ENCODE data around the gene AMOTL2. TPM values are rescaled to one million over a fixed set of nuclear protein-coding genes. Genes with fewer than 3 reads are reported as not detected.

Gene AMOTL2
- polyA plus RNA-seq, 4 donors, result 6.7 to 44.3 (median 10.3) TPM

- H3K9me3 ChIP-seq (ENCODE audit: control insufficient read depth in 2 of 2, insufficient read depth in 1 of 2, low read depth in 1 of 2, low read length in 1 of 2), result no peaks in the 10 kb centered on the region
- peak overlapping the region in 1 of 3 donors; percentile 87 for H3K4me3 ChIP-seq (ENCODE audit: low read depth in 1 of 3, low read length in 3 of 3)
- FAIRE-seq, result no peak
- H3K27me3 ChIP-seq (ENCODE audit: control insufficient read depth in 3 of 3, insufficient read depth in 3 of 3, low read length in 3 of 3), result no peaks in the 10 kb centered on the region
- peaks cover 0 to 59% (median 6%) of the 10 kb centered on the region in 3 donors for H3K36me3 ChIP-seq (ENCODE audit: control insufficient read depth in 3 of 3, insufficient read depth in 2 of 3, low read depth in 1 of 3, low read length in 3 of 3)
- DNase-seq, result no peak
- WGBS, 3 donors, result 61 to 75% (median 67%) methylated on average over 7 of the region's 7 CpGs
- H3K4me1 ChIP-seq (ENCODE audit: control insufficient read depth in 3 of 3, insufficient read depth in 2 of 3, low read depth in 1 of 3, low read length in 2 of 3), result peaks cover 7 to 69% (median 15%) of the 10 kb centered on the region in 3 donors
- H3K27ac ChIP-seq (ENCODE audit: low read depth in 1 of 3, low read length in 2 of 3), result peak overlapping the region in 2 of 3 donors; percentile 9 to 30
These were observed 2.5 kb downstream of the AMOTL2 start for GRCh38 chr3:134371542-134372324.

DNA sequence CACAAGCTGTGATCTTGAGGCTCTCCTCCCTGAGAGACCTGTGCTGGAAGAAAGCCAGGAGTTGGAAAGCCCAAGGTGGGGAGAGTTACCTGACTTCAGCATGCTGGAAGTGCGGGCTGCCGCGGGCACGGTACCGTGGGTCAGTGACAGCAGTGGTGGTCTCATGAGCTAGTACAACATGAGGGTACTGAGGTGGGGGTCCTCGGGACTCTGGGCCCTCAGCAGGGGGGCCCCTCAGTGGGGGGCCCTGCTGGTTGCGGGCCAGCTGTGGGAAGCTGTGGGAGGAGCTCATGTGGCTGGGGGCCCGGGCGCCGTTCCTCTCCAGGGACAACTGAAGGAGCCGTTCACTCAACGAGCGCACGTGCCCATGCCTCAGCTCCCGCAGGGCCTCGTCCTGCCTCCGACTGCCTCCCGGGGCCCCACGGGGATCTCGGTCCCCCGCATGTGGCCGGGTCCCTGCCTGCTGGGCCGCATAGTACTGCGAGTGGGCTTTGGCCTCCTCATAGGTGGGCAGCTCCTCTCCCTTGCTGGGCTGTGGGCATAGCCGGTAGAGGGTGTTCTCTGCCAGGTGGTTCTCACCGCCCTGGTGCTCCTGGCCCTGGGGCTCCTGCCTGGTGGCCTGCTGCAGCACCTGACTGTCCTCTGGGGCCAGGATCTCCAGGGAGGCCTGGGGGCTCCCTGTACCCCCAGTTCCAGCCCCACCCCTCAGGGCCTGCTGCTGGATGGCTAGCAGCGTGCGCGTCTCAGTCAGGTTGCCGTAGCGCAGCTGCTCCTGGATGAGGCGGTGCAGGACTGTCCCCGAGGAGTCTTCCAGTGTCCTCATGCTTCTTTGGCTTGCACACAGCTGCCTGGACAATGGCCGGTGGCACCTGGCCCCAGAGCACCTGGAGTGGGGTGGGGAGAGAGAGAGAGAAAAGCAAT, 3.4 kb downstream of the AMOTL2 start:
- peaks cover 7 to 63% (median 15%) of the 10 kb centered on the region in 3 donors for H3K4me1 ChIP-seq (ENCODE audit: control insufficient read depth in 3 of 3, insufficient read depth in 2 of 3, low read depth in 1 of 3, low read length in 2 of 3)
- no peak for DNase-seq
- no peak for FAIRE-seq
- H3K27me3 ChIP-seq (ENCODE audit: control insufficient read depth in 3 of 3, insufficient read depth in 3 of 3, low read length in 3 of 3), result no peaks in the 10 kb centered on the region
- no peaks in the 10 kb centered on the region for H3K9me3 ChIP-seq (ENCODE audit: control insufficient read depth in 2 of 2, insufficient read depth in 1 of 2, low read depth in 1 of 2, low read length in 1 of 2)
- H3K36me3 ChIP-seq (ENCODE audit: control insufficient read depth in 3 of 3, insufficient read depth in 2 of 3, low read depth in 1 of 3, low read length in 3 of 3), result peaks cover 0 to 68% (median 6%) of the 10 kb centered on the region in 3 donors
- no peak overlapping the region for H3K4me3 ChIP-seq (ENCODE audit: low read depth in 1 of 3, low read length in 3 of 3)
- WGBS, 3 donors, result 78 to 91% (median 82%) methylated on average over 33 to 34 of the region's 34 CpGs
- H3K27ac ChIP-seq (ENCODE audit: low read depth in 1 of 3, low read length in 2 of 3), result peak overlapping the region in 1 of 3 donors; percentile 30

DNA sequence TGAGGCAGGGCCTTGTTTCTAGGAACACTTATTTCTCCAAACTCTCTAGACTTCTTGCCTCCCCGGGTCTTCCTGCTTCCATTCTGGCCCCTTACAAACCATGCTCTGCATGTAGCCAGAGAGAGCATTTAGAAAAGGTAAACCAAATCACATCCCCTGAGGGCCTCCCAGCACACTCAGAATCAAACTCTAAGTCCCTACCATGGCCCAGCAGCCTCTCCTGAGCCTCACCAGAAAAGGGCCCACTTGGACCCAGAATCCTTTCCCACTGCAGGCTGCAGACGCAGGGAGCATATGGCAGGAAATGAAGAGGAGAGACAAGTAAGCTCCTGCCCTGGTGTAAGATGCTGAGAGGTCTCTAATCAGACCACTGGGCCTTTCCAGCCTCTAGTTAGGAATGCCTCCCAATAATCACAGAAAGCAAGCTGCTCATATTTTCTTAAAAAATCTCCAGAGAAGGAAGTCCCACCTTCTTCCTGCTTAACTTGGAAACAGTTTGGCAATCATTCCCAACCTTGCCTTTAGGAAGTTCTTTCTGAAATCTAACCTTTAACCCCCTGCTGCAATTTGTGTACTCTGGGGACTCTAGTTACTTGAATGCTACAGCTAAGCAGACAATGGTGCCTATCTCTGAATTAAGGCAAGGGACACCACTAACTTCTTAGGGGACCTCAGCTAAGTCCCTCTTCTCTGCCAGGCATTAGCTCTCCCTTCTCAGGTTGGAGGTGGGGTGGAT, 4.2 kb downstream of the AMOTL2 start:
- FAIRE-seq (no peak), DNase-seq (peak in 1 of 2 donors; percentile 41)
- peak overlapping the region in 1 of 3 donors; percentile 16 for H3K27ac ChIP-seq (ENCODE audit: low read depth in 1 of 3, low read length in 2 of 3)
- H3K4me1 ChIP-seq (ENCODE audit: control insufficient read depth in 3 of 3, insufficient read depth in 2 of 3, low read depth in 1 of 3, low read length in 2 of 3), result peaks cover 5 to 63% (median 11%) of the 10 kb centered on the region in 3 donors
- no peaks in the 10 kb centered on the region for H3K27me3 ChIP-seq (ENCODE audit: control insufficient read depth in 3 of 3, insufficient read depth in 3 of 3, low read length in 3 of 3)
- H3K9me3 ChIP-seq (ENCODE audit: control insufficient read depth in 2 of 2, insufficient read depth in 1 of 2, low read depth in 1 of 2, low read length in 1 of 2), result no peaks in the 10 kb centered on the region
- no peak overlapping the region for H3K4me3 ChIP-seq (ENCODE audit: low read depth in 1 of 3, low read length in 3 of 3)
- WGBS, 3 donors, result 78 to 98% (median 91%) methylated on average over 2 of the region's 2 CpGs
- H3K36me3 ChIP-seq (ENCODE audit: control insufficient read depth in 3 of 3, insufficient read depth in 2 of 3, low read depth in 1 of 3, low read length in 3 of 3), result peaks cover 0 to 76% (median 6%) of the 10 kb centered on the region in 3 donors

DNA sequence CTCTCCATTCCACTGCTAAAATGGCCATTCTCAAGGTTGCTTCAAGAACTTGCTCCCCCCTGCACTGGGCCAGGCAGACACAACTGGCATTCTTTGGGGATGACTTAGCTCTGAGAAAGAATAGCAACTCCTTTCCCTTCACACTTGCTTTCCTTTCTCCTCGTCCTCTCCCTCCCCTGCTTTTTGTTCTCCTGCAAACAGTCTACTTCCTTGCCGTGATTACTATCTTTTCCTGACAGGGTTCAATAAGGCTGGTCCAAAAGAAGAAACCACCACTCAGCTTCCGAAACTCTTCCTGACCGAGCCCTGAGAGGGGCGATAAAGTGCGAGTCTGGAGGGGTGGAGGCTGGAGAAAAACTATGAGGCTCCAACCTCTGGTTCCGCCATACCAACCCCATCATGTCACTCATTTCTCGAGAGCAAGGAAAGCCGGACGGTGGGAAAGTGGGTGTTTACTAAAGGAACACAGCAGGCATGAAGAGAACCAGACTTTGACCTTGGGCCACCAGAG, 5.0 kb downstream of the AMOTL2 start:
- H3K27me3 ChIP-seq (ENCODE audit: control insufficient read depth in 3 of 3, insufficient read depth in 3 of 3, low read length in 3 of 3), result no peaks in the 10 kb centered on the region
- no peaks in the 10 kb centered on the region for H3K9me3 ChIP-seq (ENCODE audit: control insufficient read depth in 2 of 2, insufficient read depth in 1 of 2, low read depth in 1 of 2, low read length in 1 of 2)
- FAIRE-seq, result no peak
- H3K4me3 ChIP-seq (ENCODE audit: low read depth in 1 of 3, low read length in 3 of 3), result no peak overlapping the region
- peaks cover 0 to 84% (median 6%) of the 10 kb centered on the region in 3 donors for H3K36me3 ChIP-seq (ENCODE audit: control insufficient read depth in 3 of 3, insufficient read depth in 2 of 3, low read depth in 1 of 3, low read length in 3 of 3)
- H3K4me1 ChIP-seq (ENCODE audit: control insufficient read depth in 3 of 3, insufficient read depth in 2 of 3, low read depth in 1 of 3, low read length in 2 of 3), result peaks cover 7 to 66% (median 17%) of the 10 kb centered on the region in 3 donors
- 71 to 85% (median 81%) methylated on average over 10 of the region's 10 CpGs for WGBS, 3 donors
- DNase-seq, result no peak
- peak overlapping the region in 2 of 3 donors; percentile 23 to 41 for H3K27ac ChIP-seq (ENCODE audit: low read depth in 1 of 3, low read length in 2 of 3)

- H3K36me3 ChIP-seq (ENCODE audit: control insufficient read depth in 3 of 3, insufficient read depth in 2 of 3, low read depth in 1 of 3, low read length in 3 of 3), result peaks cover 0 to 86% (median 6%) of the 10 kb centered on the region in 3 donors
- 79 to 87% (median 83%) methylated on average over 4 of the region's 4 CpGs for WGBS, 3 donors
- H3K9me3 ChIP-seq (ENCODE audit: control insufficient read depth in 2 of 2, insufficient read depth in 1 of 2, low read depth in 1 of 2, low read length in 1 of 2), result no peaks in the 10 kb centered on the region
- FAIRE-seq, result no peak
- H3K27me3 ChIP-seq (ENCODE audit: control insufficient read depth in 3 of 3, insufficient read depth in 3 of 3, low read length in 3 of 3), result no peaks in the 10 kb centered on the region
- H3K27ac ChIP-seq (ENCODE audit: low read depth in 1 of 3, low read length in 2 of 3), result peak overlapping the region in 2 of 3 donors; percentile 23 to 41
- peaks cover 7 to 70% (median 18%) of the 10 kb centered on the region in 3 donors for H3K4me1 ChIP-seq (ENCODE audit: control insufficient read depth in 3 of 3, insufficient read depth in 2 of 3, low read depth in 1 of 3, low read length in 2 of 3)
- no peak for DNase-seq
- no peak overlapping the region for H3K4me3 ChIP-seq (ENCODE audit: low read depth in 1 of 3, low read length in 3 of 3)
These were observed 5.5 kb downstream of the AMOTL2 start for GRCh38 chr3:134368751-134369105.

DNA sequence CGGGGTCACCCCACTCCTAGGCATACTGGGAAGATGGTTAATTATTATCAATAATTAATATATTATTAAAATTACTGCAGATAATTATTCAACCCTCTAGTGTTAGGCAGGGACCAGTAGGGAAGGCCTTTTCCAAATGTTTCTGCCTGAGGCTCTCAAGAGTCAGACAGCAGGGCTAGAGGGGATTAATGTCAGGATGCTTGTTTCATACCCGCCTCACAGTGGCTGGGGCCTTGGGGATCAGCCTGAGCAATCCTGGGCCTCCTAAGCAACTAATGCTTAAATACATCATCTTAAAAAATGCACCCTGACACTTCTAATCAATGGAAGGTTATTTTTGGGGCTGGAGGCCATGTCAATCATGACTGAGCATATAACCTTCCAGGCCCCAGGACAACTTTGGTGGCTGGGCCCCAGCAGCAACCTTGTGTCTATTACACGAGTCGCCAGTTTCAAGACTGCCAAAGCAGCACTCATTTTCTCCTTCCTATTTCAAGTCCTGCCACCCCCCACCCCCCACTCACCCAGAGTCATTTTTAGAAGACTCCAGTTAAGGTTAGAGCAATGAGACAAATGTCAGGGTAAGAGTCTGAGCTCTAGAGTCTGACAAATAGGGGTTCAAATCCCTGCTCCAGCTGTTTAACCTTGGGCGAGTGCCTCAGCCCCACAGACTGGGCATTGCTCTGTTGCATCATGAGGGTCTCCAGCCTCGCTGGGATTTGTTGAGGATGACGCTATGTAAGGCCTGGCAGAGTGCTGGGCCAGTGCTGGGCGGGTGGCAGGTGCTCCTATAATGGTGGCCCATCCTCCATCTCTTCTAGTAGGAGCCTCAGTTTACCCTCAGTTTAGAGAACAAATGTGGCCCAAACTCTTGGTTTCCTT, 6.1 kb downstream of the AMOTL2 start:
- WGBS, 3 donors, result 83 to 90% (median 87%) methylated on average over 8 of the region's 8 CpGs
- no peaks in the 10 kb centered on the region for H3K27me3 ChIP-seq (ENCODE audit: control insufficient read depth in 3 of 3, insufficient read depth in 3 of 3, low read length in 3 of 3)
- FAIRE-seq (no peak), DNase-seq (no peak)
- peaks cover 0 to 88% (median 6%) of the 10 kb centered on the region in 3 donors for H3K36me3 ChIP-seq (ENCODE audit: control insufficient read depth in 3 of 3, insufficient read depth in 2 of 3, low read depth in 1 of 3, low read length in 3 of 3)
- H3K27ac ChIP-seq (ENCODE audit: low read depth in 1 of 3, low read length in 2 of 3), result peak overlapping the region in 2 of 3 donors; percentile 16 to 41
- no peak overlapping the region for H3K4me3 ChIP-seq (ENCODE audit: low read depth in 1 of 3, low read length in 3 of 3)
- no peaks in the 10 kb centered on the region for H3K9me3 ChIP-seq (ENCODE audit: control insufficient read depth in 2 of 2, insufficient read depth in 1 of 2, low read depth in 1 of 2, low read length in 1 of 2)
- peaks cover 11 to 74% (median 20%) of the 10 kb centered on the region in 3 donors for H3K4me1 ChIP-seq (ENCODE audit: control insufficient read depth in 3 of 3, insufficient read depth in 2 of 3, low read depth in 1 of 3, low read length in 2 of 3)

DNA sequence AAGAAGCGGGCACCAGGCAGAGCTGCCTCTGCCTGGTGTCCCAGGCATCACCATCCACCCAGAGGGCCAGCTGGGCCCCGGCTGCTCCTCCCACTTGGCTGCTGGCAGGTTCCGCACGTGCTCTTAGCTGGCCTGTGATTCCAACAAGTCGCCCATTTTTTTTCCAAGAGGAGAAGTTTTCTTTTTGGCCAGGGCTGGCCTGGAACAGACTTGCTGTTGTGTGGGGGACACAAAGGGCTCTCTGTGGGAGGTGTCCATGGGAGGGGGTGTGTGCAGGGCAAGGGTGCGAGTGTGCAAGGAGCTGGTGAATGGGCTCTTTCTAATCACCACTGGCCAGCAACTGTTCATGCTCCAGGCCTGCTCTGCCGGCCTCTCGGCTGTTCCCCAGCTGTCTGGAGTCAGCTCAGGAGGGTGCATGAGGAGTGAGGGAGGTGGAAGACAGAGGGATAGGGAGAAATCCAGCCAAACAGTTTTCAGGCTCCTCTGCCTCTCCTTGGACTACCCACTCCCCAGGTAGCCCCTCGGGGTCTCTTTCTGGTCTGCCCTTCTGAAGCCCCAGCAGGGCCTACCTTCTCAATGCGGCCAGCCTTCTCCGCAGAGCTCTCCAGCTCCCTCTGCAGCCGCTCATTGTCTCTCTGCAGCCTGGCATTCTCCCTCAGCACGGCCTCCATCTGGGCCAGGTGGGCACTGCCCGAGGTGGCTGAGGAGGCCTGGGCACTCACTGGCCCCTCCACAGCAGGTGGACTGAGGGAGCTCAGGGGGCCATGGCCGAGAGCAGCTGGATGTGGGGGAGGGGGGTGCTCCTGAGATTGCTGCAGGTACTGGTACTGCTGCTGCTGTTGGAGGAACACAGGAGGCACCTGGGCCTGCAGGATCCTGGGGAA, 7.1 kb downstream of the AMOTL2 start:
- no peak for DNase-seq
- Histone ChIP-seq H3K4me1 (ENCODE audit: control insufficient read depth in 3 of 3, insufficient read depth in 2 of 3, low read depth in 1 of 3, low read length in 2 of 3) (peaks cover 11 to 70% (median 12%) of the 10 kb centered on the region in 3 donors), H3K9me3 (ENCODE audit: control insufficient read depth in 2 of 2, insufficient read depth in 1 of 2, low read depth in 1 of 2, low read length in 1 of 2) (no peaks in the 10 kb centered on the region), H3K27me3 (ENCODE audit: control insufficient read depth in 3 of 3, insufficient read depth in 3 of 3, low read length in 3 of 3) (no peaks in the 10 kb centered on the region), H3K27ac (ENCODE audit: low read depth in 1 of 3, low read length in 2 of 3) (no peak overlapping the region), H3K36me3 (ENCODE audit: control insufficient read depth in 3 of 3, insufficient read depth in 2 of 3, low read depth in 1 of 3, low read length in 3 of 3) (peaks cover 0 to 95% (median 9%) of the 10 kb centered on the region in 3 donors), H3K4me3 (ENCODE audit: low read depth in 1 of 3, low read length in 3 of 3) (no peak overlapping the region)
- 76 to 81% (median 77%) methylated on average over 15 of the region's 15 CpGs for WGBS, 3 donors
- no peak for FAIRE-seq

Measured in small intestine (tissue), 7 donors.